Testis (tissue), 3 donors: Measurements from ENCODE around the gene SPTBN4. TPM values are rescaled to one million over a fixed set of nuclear protein-coding genes. Genes with fewer than 3 reads are reported as not detected.
"Not testable (repeated sequence)": the region's sequence is repeated elsewhere in the genome, so short reads cannot be mapped to it uniquely, and the experiment has no call there.

Experiments used
- DNase-seq: peaks from one replicate; pipeline ENCODE4 v3.0.0-alpha.2; 2019
- H3K27ac ChIP-seq, 2 donors: fragments of 200-600 bp; sonication (generic); one replicate each; pipeline ENCODE4 v1.5.1; 2019
- H3K27me3 ChIP-seq: fragments of 200-600 bp; sonication (generic); one replicate; pipeline ENCODE4 v1.5.1; 2019
- H3K36me3 ChIP-seq: fragments of 200-600 bp; sonication (generic); one replicate; pipeline ENCODE4 v1.5.1; 2017; ENCODE audit warnings: low read depth; ENCODE audit errors: missing control alignments
- H3K4me1 ChIP-seq: fragments of 200-600 bp; sonication (generic); one replicate; pipeline ENCODE4 v1.5.1; 2019
- H3K4me3 ChIP-seq, 2 donors: fragments of 200-600 bp; sonication (generic); one replicate each; pipeline ENCODE4 v1.5.1; 2017 to 2019
- H3K9me3 ChIP-seq: fragments of 200-600 bp; sonication (generic); one replicate; pipeline ENCODE4 v1.5.1; 2017
- POLR2A ChIP-seq: fragments of 450-650 bp; IDR thresholded peaks from one replicate; pipeline ENCODE4 v1.6.1; 2017; ENCODE audit warnings: antibody characterized with exemption, mild to moderate bottlenecking, moderate library complexity
- WGBS, 2 donors: methylation state at CpG; one replicate each; pipeline ENCODE4 v1.1.5; 2018; 5-methylcytosine and 5-hydroxymethylcytosine counted together
- intact Hi-C: fragments of 100-400 bp; cut with DNase I; formaldehyde crosslinking; loops from one replicate; pipeline ENCODE4 v1.15.1; 2023; ENCODE audit warnings: low total_unique reads
- polyA plus RNA-seq: library from polyadenylated mRNA; stranded (reverse); fragments of 350-450 nt; fragmentation: Illumina TruSeq; extraction: RNeasy Lipid Tissue Mini Kit (QIAGEN cat#74804); gene quantifications from one replicate; pipeline ENCODE4 v1.2.3, GENCODE V29; 2014; ENCODE audit warnings: low read depth, low replicate concordance; ENCODE audit not compliant: insufficient read depth
- total RNA-seq, 2 donors: library from RNA; depleted of rRNA; stranded (reverse); fragments of >200 nt; gene quantifications; one replicate each; pipeline ENCODE4 v1.2.3, GENCODE V29; 2016
- TF ChIP-seq, protein P1 (sequence below), 3 experiments: fragments of 450-650 bp in 2 of 3; fragments of 200-600 bp in 1 of 3; sonication (generic) in 1 of 3; IDR thresholded peaks; one replicate each; pipeline ENCODE4 v1.5.1; 2016 to 2019; ENCODE audit warnings: antibody characterized with exemption in 3 of 3, mild to moderate bottlenecking in 2 of 3, moderate library complexity in 1 of 3

SPTBN4 gene
- total and polyA plus RNA-seq, 3 donors from 2014 or later = 7.2 to 27.9 (median 18.3) TPM

DNA sequence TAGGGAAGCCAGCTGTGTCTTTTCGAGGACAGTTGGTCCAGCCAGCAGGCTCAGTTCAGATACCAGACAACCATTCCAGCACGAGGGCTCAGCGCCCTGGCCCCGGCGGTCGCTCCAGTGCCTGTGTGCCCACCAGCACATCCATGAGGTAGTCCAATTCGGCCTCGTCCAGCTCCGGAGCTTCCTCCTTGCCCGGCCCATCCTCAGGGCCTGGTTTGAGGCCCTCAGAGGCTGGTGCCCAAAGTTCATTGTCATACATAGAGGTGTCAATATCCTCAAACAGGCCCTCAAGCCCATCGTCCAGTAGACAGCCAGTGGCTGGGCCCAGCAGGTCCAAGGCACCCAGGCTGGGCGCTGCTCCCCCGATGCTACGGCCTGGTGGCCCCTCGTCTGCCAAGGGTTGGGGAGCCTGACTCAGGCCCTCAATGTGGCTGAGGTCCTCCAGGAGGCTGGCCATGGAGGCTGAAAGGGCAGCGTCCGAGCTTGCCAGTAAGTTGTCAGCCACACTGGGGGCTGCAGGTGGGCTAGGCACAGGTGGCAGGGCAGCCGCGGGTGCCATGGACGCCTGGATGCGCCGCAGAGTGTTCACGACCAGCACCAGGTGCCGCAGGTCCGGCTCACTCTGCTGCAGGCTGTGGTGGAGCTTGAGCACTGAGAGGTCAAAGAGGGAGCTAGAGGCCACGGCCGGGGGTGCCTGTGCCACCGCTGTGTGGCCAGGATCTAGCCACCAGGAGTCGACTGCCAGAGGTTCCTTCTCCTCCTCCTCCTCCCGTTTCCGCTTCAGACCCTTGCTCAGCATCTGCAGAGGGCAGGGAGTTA is 43.8 kb upstream of the SPTBN4 start:
- H3K4me3 ChIP-seq = no peak overlapping the region
- no peak for DNase-seq
- H3K27ac ChIP-seq = peak overlapping the region; percentile 29 to 92
- no peaks in the 10 kb centered on the region for H3K9me3 ChIP-seq
- no peaks in the 10 kb centered on the region for H3K27me3 ChIP-seq
- H3K36me3 ChIP-seq = no peaks in the 10 kb centered on the region
- WGBS, 2 donors = 85 to 91% methylated on average over 15 to 31 of the region's 31 CpGs
- TF ChIP-seq, protein P1, sequence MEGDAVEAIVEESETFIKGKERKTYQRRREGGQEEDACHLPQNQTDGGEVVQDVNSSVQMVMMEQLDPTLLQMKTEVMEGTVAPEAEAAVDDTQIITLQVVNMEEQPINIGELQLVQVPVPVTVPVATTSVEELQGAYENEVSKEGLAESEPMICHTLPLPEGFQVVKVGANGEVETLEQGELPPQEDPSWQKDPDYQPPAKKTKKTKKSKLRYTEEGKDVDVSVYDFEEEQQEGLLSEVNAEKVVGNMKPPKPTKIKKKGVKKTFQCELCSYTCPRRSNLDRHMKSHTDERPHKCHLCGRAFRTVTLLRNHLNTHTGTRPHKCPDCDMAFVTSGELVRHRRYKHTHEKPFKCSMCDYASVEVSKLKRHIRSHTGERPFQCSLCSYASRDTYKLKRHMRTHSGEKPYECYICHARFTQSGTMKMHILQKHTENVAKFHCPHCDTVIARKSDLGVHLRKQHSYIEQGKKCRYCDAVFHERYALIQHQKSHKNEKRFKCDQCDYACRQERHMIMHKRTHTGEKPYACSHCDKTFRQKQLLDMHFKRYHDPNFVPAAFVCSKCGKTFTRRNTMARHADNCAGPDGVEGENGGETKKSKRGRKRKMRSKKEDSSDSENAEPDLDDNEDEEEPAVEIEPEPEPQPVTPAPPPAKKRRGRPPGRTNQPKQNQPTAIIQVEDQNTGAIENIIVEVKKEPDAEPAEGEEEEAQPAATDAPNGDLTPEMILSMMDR (IDR thresholded peaks at IDR 0.05) = no peak
- TF ChIP-seq POLR2A = no peak
- intact Hi-C loops = no loop called here
- H3K4me1 ChIP-seq = peaks cover 17% of the 10 kb centered on the region

GRCh38 chr19:40423938-40424337 is 42.9 kb upstream of the SPTBN4 start:
- H3K9me3 ChIP-seq = no peaks in the 10 kb centered on the region
- no peak overlapping the region for H3K4me3 ChIP-seq
- H3K4me1 ChIP-seq = peaks cover 17% of the 10 kb centered on the region
- no peak for TF ChIP-seq POLR2A
- TF ChIP-seq, protein P1 (IDR thresholded peaks at IDR 0.05) = no peak
- 97 to 98% methylated on average over 6 of the region's 6 CpGs for WGBS, 2 donors
- H3K27ac ChIP-seq = peak overlapping the region in 1 of 2 donors; percentile 97
- intact Hi-C loops = no loop called here
- H3K36me3 ChIP-seq = no peaks in the 10 kb centered on the region
- H3K27me3 ChIP-seq = no peaks in the 10 kb centered on the region
- DNase-seq = no peak

DNA sequence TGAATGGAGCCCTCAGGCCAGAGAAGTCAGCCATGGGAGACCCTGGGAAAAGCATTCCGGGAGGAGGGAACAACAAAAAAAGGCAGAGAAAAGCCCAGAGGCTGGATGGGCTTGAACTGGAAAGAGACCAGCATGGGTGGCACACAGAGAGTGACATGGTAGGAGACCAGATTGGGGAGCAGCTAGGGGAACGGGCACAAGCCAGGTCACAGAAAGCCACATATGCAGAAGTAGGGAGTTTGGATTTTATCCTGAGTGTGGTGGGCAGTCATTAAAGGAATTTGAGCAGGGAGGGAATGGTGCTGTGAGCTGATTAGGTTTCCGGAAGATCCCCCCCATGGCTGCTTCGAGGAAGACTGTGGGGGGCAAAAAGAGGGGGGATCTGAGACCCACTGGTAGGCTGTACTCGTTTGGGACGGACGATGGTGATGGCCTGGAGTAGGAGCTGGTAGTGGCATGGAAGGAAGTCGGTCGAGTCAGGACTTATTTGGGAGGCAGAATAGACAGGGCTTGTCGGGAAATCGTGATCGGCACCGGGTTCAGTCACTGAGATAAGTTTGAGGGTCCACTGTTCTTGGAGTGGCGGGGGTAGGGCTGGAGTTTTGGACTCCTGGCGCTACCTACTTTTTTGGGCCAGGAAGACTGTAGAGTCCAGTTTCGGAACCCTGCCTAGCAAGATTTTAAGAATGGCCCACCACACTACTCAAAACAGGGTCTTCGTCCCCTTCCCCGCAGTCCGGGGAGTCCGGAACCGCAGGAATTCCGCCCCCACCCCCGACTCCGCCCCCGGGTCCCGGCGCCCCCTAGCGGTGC is 42.0 kb upstream of the SPTBN4 start:
- WGBS, 2 donors = 1 to 2% methylated on average over 16 to 20 of the region's 28 CpGs
- TF ChIP-seq, protein P1 (IDR thresholded peaks at IDR 0.05) = no peak
- Histone ChIP-seq H3K4me3 (peak overlapping the region; percentile 85 to 96), H3K9me3 (no peaks in the 10 kb centered on the region), H3K27ac (peak overlapping the region; percentile 97 to 100), H3K27me3 (no peaks in the 10 kb centered on the region), H3K4me1 (peaks cover 17% of the 10 kb centered on the region), H3K36me3 (no peaks in the 10 kb centered on the region)
- peak; percentile 46 for DNase-seq
- intact Hi-C loops = no loop called here

GRCh38 chr19:40425450-40426287 is 41.1 kb upstream of the SPTBN4 start, which contains the start of gene SERTAD1:
Gene SERTAD1 (minus strand): TSS chr19:40425992. CDS start chr19:40423546, 2,446 bp downstream.
- Histone ChIP-seq H3K4me3 (peak within 1 kb of the TSS; percentile 85 to 96), H3K4me1 (peaks cover 17% of the 10 kb centered on the region), H3K27ac (peak within 1 kb of the TSS; percentile 97 to 100), H3K9me3 (no peaks in the 10 kb centered on the region), H3K27me3 (no peaks in the 10 kb centered on the region), H3K36me3 (no peaks in the 10 kb centered on the region)
- peak; percentile 100 for DNase-seq
- intact Hi-C loops = no loop called here
- TF ChIP-seq POLR2A = peak; percentile 96
- TF ChIP-seq, protein P1 (IDR thresholded peaks at IDR 0.05) = peak; percentile 79 to 88 (median 87)
- WGBS, 2 donors = 0 to 2% methylated on average over 5 to 74 of the region's 75 CpGs

- H3K9me3 ChIP-seq, H3K36me3 ChIP-seq, intact Hi-C loops, H3K27me3 ChIP-seq, H3K27ac ChIP-seq, DNase-seq, H3K4me3 ChIP-seq: not testable (repeated sequence)
- H3K4me1 ChIP-seq = peaks cover 23% of the 10 kb centered on the region
- WGBS, 2 donors = 70 to 76% methylated on average over 7 of the region's 7 CpGs
Observed at GRCh38 chr19:40428197-40428596, 38.6 kb upstream of the SPTBN4 start.

DNA sequence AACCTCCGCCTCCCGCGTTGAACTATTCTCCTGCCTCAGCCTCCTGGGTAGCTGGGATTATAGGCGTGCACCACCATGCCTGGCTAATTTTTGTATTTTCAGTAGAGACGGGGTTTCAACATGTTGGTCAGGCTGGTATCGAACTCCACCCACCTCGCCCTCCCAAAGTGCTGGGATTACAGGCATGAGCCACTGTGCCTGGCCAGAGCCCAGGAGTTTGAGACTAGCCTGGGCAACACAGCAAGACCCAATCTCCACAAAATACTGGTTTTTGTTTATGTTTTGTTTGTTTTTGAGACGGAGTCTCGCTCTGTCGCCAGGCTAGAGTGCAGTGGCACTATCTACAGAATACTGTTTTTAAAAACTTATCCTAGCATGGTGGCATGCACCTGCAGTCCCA is 36.6 kb upstream of the SPTBN4 start:
- DNase-seq, H3K9me3 ChIP-seq, H3K27ac ChIP-seq, H3K36me3 ChIP-seq, H3K4me3 ChIP-seq, H3K27me3 ChIP-seq, intact Hi-C loops: not testable (repeated sequence)
- H3K4me1 ChIP-seq = peaks cover 25% of the 10 kb centered on the region
- WGBS, 2 donors = 97 to 100% methylated on average over 5 to 10 of the region's 10 CpGs
